ENCODE data around the gene DYNLRB2. TPM values are rescaled to one million over a fixed set of nuclear protein-coding genes. Genes with fewer than 3 reads are reported as not detected.
A peak's percentile ranks its signal among the peaks of the same experiment; 100 is the strongest.

Gene DYNLRB2
- total and polyA plus RNA-seq, 2 of the 13 experiments (the other 11 are each of a cell fraction or from before 2014, with no cell fraction given), result not detected

DNA sequence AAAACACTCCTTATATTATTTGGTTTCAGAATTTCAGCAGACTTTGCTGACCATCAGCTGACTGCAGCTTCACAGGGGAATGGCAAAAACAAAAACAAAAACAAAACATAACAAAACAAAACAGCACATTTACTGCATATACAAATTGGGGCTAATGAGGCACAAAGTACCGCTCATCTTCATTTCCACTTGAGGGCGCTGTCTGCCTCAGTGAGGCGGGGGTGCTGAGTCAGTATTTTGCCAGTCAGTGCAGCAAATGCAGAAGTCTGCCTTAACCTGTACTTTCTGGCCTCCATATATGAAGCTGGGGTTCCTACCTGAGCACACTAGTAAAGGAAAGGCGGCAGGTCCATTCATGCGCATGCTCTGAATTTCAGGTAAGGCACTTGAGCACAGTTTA, 13.5 kb upstream of the DYNLRB2 start:
- peak; percentile 15 for DNase-seq (ENCODE audit: low spot score)
- Histone ChIP-seq H3K4me3 (replicated peaks in 1 of 3; ENCODE audit: insufficient read depth in 1 of 3, low read depth in 2 of 3, low read length in 3 of 3) (no peak overlapping the region), H3K9me3 (ENCODE audit: low read length) (no peaks in the 10 kb centered on the region), H3K27me3 (ENCODE audit: control insufficient read depth in 1 of 2, insufficient read depth in 2 of 2, low read length in 2 of 2) (no peaks in the 10 kb centered on the region), H3K9ac (ENCODE audit: insufficient read depth, low read depth, low read length) (no peak overlapping the region), H4K20me1 (ENCODE audit: insufficient read depth, low read length) (no peaks in the 10 kb centered on the region), H2AFZ (ENCODE audit: low read length) (no peak overlapping the region), H3K36me3 (replicated peaks in 1 of 2; ENCODE audit: control insufficient read depth in 1 of 2, insufficient read depth in 2 of 2, low read length in 2 of 2) (no peaks in the 10 kb centered on the region), H3K4me1 (ENCODE audit: insufficient read depth, low read length) (no peaks in the 10 kb centered on the region), H3K27ac (ENCODE audit: extremely low read length, insufficient read depth, low read length) (no peak overlapping the region), H3K79me2 (ENCODE audit: insufficient read depth, low read length) (no peaks in the 10 kb centered on the region), H3K4me2 (ENCODE audit: low read depth, low read length) (no peak overlapping the region)
- ATAC-seq, result peak; percentile 46
- POLR2A ChIA-PET, result no interaction called here
- TF ChIP-seq MAFF (IDR thresholded peaks at IDR 0.05; ENCODE audit: low read depth, low read length) (peak; percentile 92), MAFK (conservative IDR thresholded peaks at IDR 0.05 in 1 of 2, IDR thresholded peaks at IDR 0.05 in 1 of 2; ENCODE audit: low read length in 2 of 2) (peak; percentile 93 to 95), STAG1 (CRISPR knock-in tag; IDR thresholded peaks at IDR 0.05) (peak; percentile 53), SYNCRIP (IDR thresholded peaks at IDR 0.05; ENCODE audit: insufficient read depth, low read depth, low read length) (no peak), SMC3 (IDR thresholded peaks at IDR 0.05; ENCODE audit: low read length) (peak; percentile 19; the same call in 1 of the 2 replicates), MAFG (CRISPR knock-in tag; IDR thresholded peaks at IDR 0.05) (peak; percentile 88), TP53 (CRISPR knock-in tag; conservative IDR thresholded peaks at IDR 0.05) (no peak)
- TF ChIP-seq, protein P1, sequence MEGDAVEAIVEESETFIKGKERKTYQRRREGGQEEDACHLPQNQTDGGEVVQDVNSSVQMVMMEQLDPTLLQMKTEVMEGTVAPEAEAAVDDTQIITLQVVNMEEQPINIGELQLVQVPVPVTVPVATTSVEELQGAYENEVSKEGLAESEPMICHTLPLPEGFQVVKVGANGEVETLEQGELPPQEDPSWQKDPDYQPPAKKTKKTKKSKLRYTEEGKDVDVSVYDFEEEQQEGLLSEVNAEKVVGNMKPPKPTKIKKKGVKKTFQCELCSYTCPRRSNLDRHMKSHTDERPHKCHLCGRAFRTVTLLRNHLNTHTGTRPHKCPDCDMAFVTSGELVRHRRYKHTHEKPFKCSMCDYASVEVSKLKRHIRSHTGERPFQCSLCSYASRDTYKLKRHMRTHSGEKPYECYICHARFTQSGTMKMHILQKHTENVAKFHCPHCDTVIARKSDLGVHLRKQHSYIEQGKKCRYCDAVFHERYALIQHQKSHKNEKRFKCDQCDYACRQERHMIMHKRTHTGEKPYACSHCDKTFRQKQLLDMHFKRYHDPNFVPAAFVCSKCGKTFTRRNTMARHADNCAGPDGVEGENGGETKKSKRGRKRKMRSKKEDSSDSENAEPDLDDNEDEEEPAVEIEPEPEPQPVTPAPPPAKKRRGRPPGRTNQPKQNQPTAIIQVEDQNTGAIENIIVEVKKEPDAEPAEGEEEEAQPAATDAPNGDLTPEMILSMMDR (CRISPR knock-in tag; IDR thresholded peaks at IDR 0.05), result peak; percentile 63
- 41% methylated on average over 5 of the region's 5 CpGs for WGBS (ENCODE audit: low lambda C conversion rate)
- no TSS peak for BruUV-seq (replicated peaks)
- no peak for FAIRE-seq
- intact Hi-C loops (cut with micrococcal nuclease; ENCODE audit: unreplicated experiment), result loop anchor here (5.0 kb wide), 1 partner anchor 1820 kb away; no protein-coding TSS in a partner anchor
- CTCF ChIA-PET (ENCODE audit: low intra/inter-chr PET ratio, low total read pairs), result interaction anchor here (1.4 kb wide), 1 partner anchor 760 kb away, joined by 6 read pairs; no protein-coding TSS in a partner anchor
- in situ Hi-C loops (cut with HindIII; ENCODE audit: extremely low pct_ligation_motif_present, low pct_unique_long_range_greater_than_20kb), result no loop called here

Data from HepG2 (cell line).